Mononuclear cell (primary cell): ENCODE measurements around the gene ARHGAP10. TPM values are rescaled to one million over a fixed set of nuclear protein-coding genes. Genes with fewer than 3 reads are reported as not detected.
"Not testable (repeated sequence)": the region's sequence is repeated elsewhere in the genome, so short reads cannot be mapped to it uniquely, and the experiment has no call there.

Source experiments
- H3K27me3 ChIP-seq: 2 replicates; pipeline ENCODE4 v1.6.0; 2011; ENCODE audit warnings: low read length, control low read depth; ENCODE audit not compliant: insufficient read depth
- H3K4me1 ChIP-seq: 2 replicates; pipeline ENCODE4 v1.5.1; 2011; ENCODE audit warnings: mild to moderate bottlenecking, low read length, control low read depth; ENCODE audit not compliant: insufficient read depth
- H3K4me3 ChIP-seq: 2 replicates; pipeline ENCODE4 v1.5.1; 2011; ENCODE audit warnings: mild to moderate bottlenecking, low read length, moderate library complexity
- H3K9me3 ChIP-seq: 2 replicates; pipeline ENCODE4 v1.5.1; 2011; ENCODE audit warnings: low read depth, mild to moderate bottlenecking, control low read depth, low read length
- total RNA-seq: library from RNA; depleted of rRNA; stranded (reverse); fragments of >200 nt; gene quantifications from one replicate; pipeline ENCODE4 v1.2.3, GENCODE V29; 2012

The ARHGAP10 gene
- total RNA-seq, 1 donor = 10.6 TPM

DNA sequence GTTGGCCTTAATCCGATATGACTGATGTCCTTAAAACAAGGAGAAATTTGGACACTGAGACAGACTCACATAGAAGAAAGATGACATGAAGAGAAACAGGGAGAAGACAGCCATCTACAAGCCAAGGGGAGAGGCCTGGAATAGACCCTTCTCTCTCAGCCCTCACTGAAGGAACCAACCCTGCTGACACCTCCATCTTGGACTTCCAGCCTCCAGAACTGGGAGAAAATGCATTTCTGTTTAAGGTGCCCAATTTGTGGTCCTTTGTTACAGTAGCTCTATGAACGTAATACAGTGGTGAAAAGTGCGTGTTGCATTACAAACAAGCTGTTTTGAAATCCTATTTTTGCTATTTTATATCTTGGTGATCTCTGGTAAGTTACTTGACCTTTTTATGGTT, 343.6 kb downstream of the ARHGAP10 start:
- H3K9me3 ChIP-seq = peaks cover 12% of the 10 kb centered on the region
- H3K27me3 ChIP-seq = no peaks in the 10 kb centered on the region
- no peak overlapping the region for H3K4me3 ChIP-seq
- H3K4me1 ChIP-seq = no peaks in the 10 kb centered on the region

DNA sequence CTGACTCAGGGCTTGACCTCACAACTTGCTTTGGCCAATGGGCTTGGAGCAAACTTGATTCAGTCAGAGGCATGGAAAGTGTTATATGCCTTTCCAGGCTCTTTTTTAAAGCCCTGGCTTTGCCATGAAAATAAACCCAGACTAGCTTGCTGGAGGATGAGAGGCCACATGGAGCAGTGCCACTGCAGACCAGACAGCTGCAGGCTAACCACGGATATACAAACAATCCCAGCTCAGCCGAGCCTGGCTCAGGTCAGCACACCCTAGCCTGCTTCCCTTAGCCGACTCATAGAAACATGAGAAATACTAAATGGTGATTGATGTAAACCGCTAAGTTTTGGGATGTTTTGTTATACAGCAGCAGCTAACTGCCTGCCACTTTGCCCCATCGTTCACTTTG, 345.1 kb downstream of the ARHGAP10 start:
- H3K27me3 ChIP-seq = no peaks in the 10 kb centered on the region
- H3K4me3 ChIP-seq = no peak overlapping the region
- no peaks in the 10 kb centered on the region for H3K4me1 ChIP-seq
- peaks cover 12% of the 10 kb centered on the region for H3K9me3 ChIP-seq

DNA sequence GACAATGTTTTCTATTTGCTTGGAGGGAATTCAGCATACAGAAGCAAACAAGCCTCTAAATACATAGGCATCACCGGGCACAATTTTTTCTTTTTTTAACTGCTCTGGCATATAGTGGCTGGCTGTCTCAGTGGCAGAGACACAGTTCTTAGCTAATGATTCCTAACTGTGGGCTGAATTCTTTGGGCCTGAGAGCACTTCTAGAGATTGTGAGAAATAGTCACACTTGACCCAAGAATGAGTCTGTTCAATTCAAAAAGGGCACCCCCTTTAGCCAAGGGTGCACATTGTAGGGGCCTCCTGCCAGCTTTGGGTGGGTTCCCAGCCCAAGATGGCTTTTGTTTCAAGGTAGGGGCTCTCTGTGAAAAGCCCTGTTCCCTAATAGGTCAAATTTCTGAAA, 345.7 kb downstream of the ARHGAP10 start:
- Histone ChIP-seq H3K27me3 (no peaks in the 10 kb centered on the region), H3K9me3 (peaks cover 12% of the 10 kb centered on the region), H3K4me3 (no peak overlapping the region), H3K4me1 (no peaks in the 10 kb centered on the region)

DNA sequence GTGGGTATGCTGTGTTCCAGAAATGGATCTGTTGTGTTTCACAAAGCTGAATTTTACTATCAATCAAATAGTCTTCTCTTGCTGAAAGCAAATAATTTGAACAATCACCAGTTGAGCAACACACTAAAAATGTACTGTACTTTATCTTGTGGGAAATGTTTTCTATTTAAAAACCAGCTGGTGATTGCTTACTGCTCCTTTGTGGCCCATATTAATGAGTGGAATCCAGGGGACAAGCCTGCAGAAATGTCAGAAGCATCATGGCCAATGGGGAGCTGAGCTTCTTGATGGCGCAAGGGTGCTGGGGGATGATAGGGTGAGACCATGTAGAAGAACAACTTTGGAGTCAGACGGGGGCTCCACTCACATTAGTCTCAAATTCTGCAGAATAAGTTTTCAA, 346.2 kb downstream of the ARHGAP10 start:
- no peaks in the 10 kb centered on the region for H3K27me3 ChIP-seq
- H3K9me3 ChIP-seq = peaks cover 12% of the 10 kb centered on the region
- H3K4me3 ChIP-seq = no peak overlapping the region
- H3K4me1 ChIP-seq = no peaks in the 10 kb centered on the region

DNA sequence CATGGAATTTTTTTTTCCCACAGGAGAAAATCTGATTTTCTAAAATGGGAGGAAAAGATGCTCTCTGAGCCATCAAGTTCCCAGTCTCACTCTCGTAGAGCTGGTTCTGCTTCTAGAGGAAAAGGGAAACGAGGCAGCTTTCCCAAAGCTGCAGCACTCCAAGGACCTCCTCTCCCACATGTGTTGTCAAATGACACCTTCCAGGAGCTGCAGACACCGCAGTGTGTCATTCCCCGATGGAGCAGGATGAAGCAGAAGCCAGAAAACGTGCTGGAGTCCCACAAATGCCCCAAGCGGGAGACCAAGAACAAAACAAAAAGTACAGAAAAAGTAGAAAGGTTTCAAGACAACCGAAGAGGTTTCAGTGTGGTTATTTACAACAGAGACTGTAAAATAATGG, 348.1 kb downstream of the ARHGAP10 start:
- H3K9me3 ChIP-seq = peaks cover 5% of the 10 kb centered on the region
- H3K4me3 ChIP-seq = no peak overlapping the region
- H3K27me3 ChIP-seq = no peaks in the 10 kb centered on the region
- H3K4me1 ChIP-seq = no peaks in the 10 kb centered on the region

DNA sequence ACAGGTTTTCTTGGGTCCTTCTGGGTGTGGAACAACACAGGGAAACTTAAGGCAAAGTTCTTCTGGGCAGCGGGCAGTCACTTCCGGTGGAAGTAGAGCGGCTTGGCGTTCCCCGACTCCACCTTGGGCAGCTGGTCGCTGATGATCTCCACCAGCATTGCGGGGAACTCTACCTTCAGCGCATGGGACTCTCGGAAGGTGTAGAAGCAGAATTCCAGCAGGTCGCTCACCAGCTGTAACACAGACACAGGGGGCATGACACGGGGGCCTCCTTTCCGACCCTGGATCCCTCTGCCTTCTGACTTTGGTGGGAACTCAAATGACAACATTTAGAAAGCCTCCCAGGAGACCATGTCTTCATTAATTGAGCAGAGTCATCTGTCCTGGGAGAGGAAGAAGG, 349.4 kb downstream of the ARHGAP10 start:
- Histone ChIP-seq H3K4me1 (no peaks in the 10 kb centered on the region), H3K27me3 (no peaks in the 10 kb centered on the region), H3K4me3 (no peak overlapping the region), H3K9me3 (no peaks in the 10 kb centered on the region)

DNA sequence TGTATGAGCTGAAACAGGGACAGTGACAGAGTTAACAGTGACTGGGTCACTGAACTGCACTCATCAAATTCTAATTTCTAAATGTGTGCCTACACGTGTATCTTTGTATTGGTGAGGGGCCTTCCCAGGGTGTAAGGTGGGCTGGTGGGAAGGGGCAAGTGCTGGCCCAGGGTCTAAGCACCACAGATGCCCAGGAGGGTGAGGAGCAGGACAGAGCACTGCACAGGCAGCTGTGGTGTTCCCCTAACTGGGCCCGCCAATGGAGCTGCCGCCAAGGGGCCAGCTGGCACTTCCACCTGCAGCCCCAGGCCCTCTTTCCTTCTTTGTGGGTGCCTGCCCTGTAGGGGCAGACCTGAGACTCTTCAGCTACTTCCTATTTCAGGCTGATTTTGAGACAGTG, 349.9 kb downstream of the ARHGAP10 start:
- Histone ChIP-seq H3K4me1 (no peaks in the 10 kb centered on the region), H3K27me3 (no peaks in the 10 kb centered on the region), H3K9me3 (no peaks in the 10 kb centered on the region), H3K4me3 (no peak overlapping the region)

DNA sequence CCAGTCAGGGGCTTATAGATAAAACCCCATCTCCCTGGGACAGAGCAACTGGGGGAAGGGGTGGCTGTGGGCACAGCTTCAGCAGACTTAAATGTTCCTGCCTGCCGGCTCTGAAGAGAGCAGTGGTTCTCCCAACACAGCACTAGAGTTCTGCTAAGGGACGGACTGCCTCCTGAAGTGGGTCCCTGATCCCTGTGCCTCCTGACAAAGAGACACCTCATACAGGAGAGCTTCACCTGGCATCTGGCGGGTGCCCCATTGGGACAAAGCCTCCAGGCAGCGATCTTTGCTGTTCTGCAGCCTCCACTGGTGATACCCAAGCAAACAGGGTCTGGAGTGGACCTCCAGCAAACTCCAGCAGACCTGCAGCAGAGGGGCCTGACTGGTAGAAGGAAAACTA, 351.2 kb downstream of the ARHGAP10 start:
- H3K27me3 ChIP-seq, H3K4me1 ChIP-seq, H3K9me3 ChIP-seq, H3K4me3 ChIP-seq: not testable (repeated sequence)

DNA sequence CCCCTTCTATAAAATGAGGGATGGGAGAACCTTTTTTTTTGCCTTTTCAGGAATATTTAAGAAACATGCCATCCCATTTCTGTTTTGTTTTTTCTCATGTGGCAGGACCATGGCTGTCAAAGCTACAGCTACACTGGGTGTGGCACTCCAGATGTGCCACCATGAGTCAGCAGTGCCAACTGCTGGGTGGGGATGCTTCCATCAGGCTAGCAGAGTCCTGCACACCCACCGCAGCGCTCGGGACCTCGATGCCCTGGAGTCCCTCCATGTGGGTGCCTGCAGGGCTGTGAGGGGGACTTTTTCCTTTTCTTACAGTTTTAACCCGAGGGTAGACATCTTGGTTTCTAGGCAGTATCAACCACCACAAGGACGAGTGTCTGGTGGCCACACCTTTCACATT, 357.7 kb downstream of the ARHGAP10 start:
- H3K4me3 ChIP-seq = no peak overlapping the region
- no peaks in the 10 kb centered on the region for H3K27me3 ChIP-seq
- no peaks in the 10 kb centered on the region for H3K9me3 ChIP-seq
- no peaks in the 10 kb centered on the region for H3K4me1 ChIP-seq

DNA sequence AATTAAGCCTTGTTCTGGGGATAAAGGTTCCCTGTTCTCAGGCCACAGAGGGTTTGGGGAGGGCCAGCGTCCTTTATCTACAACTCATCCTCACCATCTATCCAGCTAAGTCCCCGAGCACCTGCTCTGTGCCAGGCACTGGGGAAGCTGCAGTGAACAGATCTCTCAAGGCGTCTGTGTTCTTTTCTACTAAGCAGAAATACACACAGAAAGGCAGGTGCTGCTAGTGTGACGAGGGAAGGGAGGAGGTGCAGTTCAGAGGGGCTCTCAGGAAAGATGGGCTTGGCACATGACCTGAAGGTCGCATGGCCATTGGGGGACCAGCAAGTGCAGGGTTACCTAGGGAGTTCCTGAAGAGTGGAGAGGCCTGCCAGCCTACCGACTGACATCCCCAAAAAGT, 358.1 kb downstream of the ARHGAP10 start:
- Histone ChIP-seq H3K4me1 (no peaks in the 10 kb centered on the region), H3K27me3 (no peaks in the 10 kb centered on the region), H3K9me3 (no peaks in the 10 kb centered on the region), H3K4me3 (no peak overlapping the region)

DNA sequence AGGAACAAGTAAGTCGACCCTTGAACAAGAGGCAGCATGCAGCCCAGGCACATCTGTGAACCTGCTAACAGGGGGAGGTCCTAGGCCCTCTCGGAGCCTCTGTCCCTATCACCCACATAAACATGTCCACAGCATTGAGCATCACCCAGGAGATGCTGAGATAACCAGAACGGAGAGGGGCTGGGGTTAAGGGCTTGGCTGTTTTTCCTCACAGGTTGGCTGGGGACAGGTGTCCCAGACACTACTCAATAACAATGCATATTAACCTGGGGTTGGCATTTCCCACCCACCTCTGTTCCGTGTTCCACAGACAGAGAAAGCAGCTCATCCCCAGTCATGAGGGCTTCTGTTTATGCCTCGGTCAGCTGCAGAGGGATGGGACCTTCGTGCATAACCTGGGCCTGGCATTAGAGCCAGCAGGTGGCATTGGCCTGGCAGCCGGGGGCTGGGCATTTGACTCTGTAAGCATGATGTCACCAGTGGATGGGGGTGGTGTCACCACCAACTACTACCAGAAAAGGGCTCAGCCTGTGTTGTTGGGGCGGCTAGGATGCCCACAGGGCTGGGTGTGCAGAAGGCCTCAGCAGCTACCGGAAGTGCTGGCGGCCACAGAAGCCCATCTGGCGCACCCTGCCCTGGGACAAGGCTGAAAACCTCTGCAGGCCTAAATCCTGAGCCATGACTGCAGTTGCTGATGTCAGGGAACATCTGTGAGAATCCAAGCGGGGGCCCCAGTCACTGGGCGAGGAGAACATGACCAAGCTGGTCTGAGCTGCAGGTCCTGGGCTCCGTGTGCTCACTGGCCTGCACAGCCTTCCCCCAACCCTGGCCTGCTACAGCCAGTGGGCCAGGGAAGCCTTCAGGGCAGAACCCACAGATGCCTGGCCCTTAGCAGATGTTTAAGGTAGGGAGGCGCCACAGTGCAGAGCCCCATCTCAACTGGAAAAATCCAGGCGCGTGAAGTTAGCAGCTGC, 358.9 kb downstream of the ARHGAP10 start:
- Histone ChIP-seq H3K4me1 (no peaks in the 10 kb centered on the region), H3K9me3 (no peaks in the 10 kb centered on the region), H3K4me3 (no peak overlapping the region), H3K27me3 (no peaks in the 10 kb centered on the region)

DNA sequence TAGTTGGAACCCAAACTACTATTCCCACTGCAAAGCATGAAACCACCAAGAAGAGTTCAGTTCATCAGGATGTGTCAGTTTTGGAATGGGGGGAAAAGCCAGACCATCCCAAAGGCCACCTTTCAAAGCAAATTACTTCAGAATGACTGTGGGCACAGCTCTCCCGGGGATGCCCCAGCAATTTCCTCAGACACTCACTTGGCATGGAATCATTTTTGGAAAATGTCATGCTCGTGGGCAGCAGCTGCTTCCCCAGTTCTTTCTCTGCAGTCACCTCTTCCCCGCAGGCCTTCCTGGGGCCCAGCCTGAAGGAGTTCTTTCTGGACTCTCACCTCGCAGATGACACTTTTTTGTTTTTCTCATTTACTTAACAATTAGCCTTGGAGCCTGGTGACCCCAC, 360.0 kb downstream of the ARHGAP10 start:
- Histone ChIP-seq H3K27me3 (no peaks in the 10 kb centered on the region), H3K4me1 (no peaks in the 10 kb centered on the region), H3K4me3 (no peak overlapping the region), H3K9me3 (no peaks in the 10 kb centered on the region)

DNA sequence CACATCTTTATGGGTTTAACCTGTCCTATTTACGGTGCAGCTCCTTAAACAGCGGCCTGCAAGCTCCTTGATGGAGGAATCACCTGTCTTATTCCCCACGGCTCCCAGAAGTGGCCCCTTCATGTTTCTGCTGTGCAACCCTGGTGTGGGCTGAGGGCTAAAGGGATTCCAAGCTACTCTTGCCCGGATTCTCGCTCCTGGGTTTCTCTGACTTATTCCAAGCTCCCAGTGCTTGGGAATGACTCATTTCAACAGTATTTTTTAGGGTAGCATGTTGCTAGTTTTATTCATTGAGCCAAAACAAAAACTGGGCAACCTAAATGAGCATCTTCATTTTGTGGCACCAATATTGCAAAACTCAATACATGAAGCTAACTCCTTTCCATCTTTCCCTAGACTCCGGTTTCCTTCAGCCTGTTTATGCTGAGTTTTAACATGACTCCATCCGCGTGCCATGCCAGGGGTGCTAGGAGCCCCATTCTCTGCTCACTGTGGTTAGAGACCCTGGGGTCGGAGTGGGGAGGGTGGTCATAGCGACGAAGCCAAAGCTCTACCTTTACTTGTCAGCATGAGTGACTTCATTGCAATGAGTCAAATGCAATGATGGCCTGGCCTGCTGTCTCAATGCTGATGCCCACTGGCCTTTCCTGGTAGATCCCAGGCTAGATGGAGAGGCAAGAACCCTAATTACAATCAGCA, 360.6 kb downstream of the ARHGAP10 start:
- no peaks in the 10 kb centered on the region for H3K9me3 ChIP-seq
- no peak overlapping the region for H3K4me3 ChIP-seq
- no peaks in the 10 kb centered on the region for H3K4me1 ChIP-seq
- H3K27me3 ChIP-seq = no peaks in the 10 kb centered on the region

DNA sequence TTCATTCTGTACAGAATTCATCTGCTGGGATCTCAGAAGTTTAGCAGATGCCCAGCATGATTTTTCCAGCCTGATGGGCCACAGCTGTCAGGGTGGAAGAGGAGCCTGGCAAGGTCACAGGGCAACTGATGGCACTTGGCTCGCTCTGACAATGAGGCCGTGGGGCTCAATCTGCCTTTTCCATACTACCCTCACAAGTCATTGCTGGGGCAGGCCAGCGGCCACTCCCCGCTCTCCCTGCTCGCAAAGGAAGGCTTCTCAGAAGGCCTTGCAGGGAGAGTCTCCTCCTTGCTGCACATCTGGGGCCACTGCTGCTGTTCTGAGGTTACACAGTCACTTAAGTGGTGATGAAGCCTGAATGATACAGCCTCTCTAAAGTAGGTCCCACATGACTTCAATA, 361.2 kb downstream of the ARHGAP10 start:
- H3K4me1 ChIP-seq = no peaks in the 10 kb centered on the region
- no peaks in the 10 kb centered on the region for H3K27me3 ChIP-seq
- H3K9me3 ChIP-seq = no peaks in the 10 kb centered on the region
- no peak overlapping the region for H3K4me3 ChIP-seq

DNA sequence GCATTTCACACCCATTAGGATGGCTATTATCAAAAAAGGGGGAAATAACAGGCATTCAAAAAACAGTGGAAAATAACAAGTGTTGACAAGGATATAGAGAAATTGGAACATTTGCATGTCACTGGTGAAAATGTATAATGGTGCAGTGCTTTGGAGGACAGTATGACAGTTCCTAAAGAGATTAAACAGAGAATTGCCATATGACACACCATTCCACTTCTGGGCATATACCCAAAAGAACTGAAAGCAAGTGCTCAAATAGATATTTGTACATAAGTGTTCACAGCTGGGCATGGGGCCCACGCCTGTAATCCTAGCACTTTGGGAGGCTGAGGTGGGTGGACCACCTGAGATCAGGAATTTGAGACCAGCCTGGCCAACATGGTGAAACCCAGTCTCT, 362.3 kb downstream of the ARHGAP10 start:
- H3K27me3 ChIP-seq = no peaks in the 10 kb centered on the region
- no peaks in the 10 kb centered on the region for H3K4me1 ChIP-seq
- no peak overlapping the region for H3K4me3 ChIP-seq
- no peaks in the 10 kb centered on the region for H3K9me3 ChIP-seq
